Measurements from ENCODE around the gene PIGH.

PIGH gene

DNA sequence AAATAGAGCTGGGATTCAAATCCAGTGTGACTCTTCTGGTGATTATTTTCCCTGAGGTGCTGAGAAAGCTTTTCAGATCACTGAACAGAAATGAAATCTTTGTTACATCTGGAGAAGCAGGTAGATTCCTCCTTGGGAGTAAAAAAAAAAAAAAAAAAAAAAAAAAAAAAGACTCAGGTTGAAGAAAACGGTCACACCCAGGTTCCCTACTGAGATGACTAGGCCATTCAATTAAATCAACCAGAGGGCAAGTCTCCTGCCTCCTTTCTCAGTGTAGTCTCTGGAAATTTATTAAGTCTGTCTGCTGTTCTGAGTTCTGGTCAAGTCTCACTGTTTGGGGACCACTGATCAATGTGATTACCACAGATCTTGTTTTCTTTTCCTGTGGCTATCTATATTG, 43.6 kb upstream of the PIGH start:
- TF ChIP-seq TAF1 (IDR thresholded peaks at IDR 0.05; ENCODE audit: borderline replicate concordance, insufficient read depth, low read length): no peak
- TF ChIP-seq, protein P1, sequence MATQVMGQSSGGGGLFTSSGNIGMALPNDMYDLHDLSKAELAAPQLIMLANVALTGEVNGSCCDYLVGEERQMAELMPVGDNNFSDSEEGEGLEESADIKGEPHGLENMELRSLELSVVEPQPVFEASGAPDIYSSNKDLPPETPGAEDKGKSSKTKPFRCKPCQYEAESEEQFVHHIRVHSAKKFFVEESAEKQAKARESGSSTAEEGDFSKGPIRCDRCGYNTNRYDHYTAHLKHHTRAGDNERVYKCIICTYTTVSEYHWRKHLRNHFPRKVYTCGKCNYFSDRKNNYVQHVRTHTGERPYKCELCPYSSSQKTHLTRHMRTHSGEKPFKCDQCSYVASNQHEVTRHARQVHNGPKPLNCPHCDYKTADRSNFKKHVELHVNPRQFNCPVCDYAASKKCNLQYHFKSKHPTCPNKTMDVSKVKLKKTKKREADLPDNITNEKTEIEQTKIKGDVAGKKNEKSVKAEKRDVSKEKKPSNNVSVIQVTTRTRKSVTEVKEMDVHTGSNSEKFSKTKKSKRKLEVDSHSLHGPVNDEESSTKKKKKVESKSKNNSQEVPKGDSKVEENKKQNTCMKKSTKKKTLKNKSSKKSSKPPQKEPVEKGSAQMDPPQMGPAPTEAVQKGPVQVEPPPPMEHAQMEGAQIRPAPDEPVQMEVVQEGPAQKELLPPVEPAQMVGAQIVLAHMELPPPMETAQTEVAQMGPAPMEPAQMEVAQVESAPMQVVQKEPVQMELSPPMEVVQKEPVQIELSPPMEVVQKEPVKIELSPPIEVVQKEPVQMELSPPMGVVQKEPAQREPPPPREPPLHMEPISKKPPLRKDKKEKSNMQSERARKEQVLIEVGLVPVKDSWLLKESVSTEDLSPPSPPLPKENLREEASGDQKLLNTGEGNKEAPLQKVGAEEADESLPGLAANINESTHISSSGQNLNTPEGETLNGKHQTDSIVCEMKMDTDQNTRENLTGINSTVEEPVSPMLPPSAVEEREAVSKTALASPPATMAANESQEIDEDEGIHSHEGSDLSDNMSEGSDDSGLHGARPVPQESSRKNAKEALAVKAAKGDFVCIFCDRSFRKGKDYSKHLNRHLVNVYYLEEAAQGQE (IDR thresholded peaks at IDR 0.05; ENCODE audit: insufficient read depth in 1 of 2, low read depth in 2 of 2, low read length in 2 of 2): no peak

DNA sequence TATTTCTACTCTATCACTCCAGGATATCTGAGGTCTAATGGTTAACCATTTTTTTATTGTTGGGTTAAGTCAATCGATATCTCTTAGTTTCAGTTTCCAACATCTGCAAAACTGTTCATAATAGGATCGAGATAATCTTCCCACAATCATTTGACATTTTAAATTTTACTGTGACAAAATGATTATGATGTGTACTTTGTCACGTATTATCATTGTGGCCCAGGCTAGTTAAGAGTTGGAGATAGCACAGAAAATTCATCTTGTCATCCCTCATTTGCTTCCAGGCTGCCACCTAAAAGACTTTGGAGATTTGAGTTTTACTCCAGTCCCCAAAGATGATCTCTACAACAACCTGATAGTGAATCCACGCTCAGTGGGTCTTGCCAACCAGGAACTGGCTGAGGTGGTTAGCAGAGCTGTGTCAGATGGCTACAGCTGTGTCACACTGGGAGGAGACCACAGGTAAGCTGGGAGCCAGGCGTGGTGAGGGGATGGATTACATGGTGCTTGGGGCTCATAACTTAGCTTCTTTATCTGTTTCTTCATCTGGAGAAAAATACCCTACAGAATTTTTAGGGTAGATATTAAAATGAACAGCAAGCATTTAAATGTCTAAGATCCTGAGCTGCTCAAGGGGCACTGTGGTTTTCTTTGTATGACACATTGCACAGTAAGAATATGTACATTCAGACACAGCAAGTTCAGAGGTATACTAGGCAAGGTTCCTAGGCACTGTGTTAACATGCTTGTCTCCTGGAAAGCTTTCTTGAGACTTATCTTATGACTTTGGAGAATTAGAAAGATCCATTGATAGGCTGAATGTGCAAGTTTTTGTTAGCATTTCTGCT, 42.1 kb upstream of the PIGH start:
- TF ChIP-seq SIN3A (IDR thresholded peaks at IDR 0.05; ENCODE audit: borderline replicate concordance, insufficient read depth, low read length): no peak
- TF ChIP-seq, protein P1 (IDR thresholded peaks at IDR 0.05; ENCODE audit: insufficient read depth in 1 of 2, low read depth in 2 of 2, low read length in 2 of 2): no peak
- no peak for TF ChIP-seq POLR2AphosphoS5 (IDR thresholded peaks at IDR 0.05; ENCODE audit: low read depth, low read length)
- no peak for TF ChIP-seq FOXP2 (optimal IDR thresholded peaks at IDR 0.05; ENCODE audit: borderline replicate concordance, extremely low read depth, extremely low read length, insufficient read depth)
- TF ChIP-seq TAF1 (IDR thresholded peaks at IDR 0.05; ENCODE audit: borderline replicate concordance, insufficient read depth, low read length): no peak

DNA sequence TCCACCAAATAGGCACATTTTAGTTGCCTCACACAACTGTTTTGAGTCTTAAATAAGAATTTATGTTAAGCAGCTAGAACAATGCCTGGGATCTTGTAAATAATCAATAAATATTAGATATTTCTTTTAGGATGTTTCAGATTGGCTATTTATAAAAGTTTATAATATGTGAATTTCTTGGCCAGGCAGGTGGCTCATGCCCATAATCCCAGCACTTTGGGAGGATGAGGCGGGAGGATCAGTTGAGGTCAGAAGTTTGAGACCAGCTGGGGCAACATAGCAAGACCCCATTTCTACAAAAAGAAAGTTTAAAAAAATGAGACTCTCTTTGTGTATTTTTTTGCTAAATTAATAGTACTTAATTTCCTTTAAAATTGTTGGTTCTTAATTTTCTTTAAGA, 41.4 kb upstream of the PIGH start:
- no peak for TF ChIP-seq SIN3A (IDR thresholded peaks at IDR 0.05; ENCODE audit: borderline replicate concordance, insufficient read depth, low read length)
- no peak for TF ChIP-seq POLR2AphosphoS5 (IDR thresholded peaks at IDR 0.05; ENCODE audit: low read depth, low read length)
- TF ChIP-seq, protein P1 (IDR thresholded peaks at IDR 0.05; ENCODE audit: insufficient read depth in 1 of 2, low read depth in 2 of 2, low read length in 2 of 2): no peak
- no peak for TF ChIP-seq TAF1 (IDR thresholded peaks at IDR 0.05; ENCODE audit: borderline replicate concordance, insufficient read depth, low read length)
- TF ChIP-seq FOXP2 (optimal IDR thresholded peaks at IDR 0.05; ENCODE audit: borderline replicate concordance, extremely low read depth, extremely low read length, insufficient read depth): no peak

DNA sequence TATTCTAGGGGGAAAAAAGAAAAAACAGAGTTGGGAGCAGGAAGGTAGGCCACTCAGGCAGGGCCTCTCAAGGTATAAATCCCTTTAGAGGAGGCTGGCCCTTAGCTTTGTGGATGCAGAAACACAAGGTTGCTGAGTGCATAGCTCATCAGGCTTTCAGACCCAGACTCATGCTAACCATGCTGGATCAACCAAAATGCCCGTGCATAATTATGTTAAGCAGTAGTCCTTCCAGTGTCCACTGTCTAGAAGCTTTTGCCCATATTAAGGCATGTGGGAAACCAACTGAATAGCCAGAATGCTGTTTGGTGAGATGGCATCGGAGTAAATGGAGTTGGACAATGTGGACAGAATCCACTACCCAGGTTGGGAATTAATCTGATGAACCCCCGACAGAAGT, 38.6 kb upstream of the PIGH start:
- TF ChIP-seq FOXP2 (optimal IDR thresholded peaks at IDR 0.05; ENCODE audit: borderline replicate concordance, extremely low read depth, extremely low read length, insufficient read depth) (no peak), SIN3A (IDR thresholded peaks at IDR 0.05; ENCODE audit: borderline replicate concordance, insufficient read depth, low read length) (no peak), POLR2AphosphoS5 (IDR thresholded peaks at IDR 0.05; ENCODE audit: low read depth, low read length) (no peak), TAF1 (IDR thresholded peaks at IDR 0.05; ENCODE audit: borderline replicate concordance, insufficient read depth, low read length) (no peak)
- TF ChIP-seq, protein P1 (IDR thresholded peaks at IDR 0.05; ENCODE audit: insufficient read depth in 1 of 2, low read depth in 2 of 2, low read length in 2 of 2): no peak
